ENCODE results near the gene RIBC2.
"Not testable (repeated sequence)": the region's sequence is repeated elsewhere in the genome, so short reads cannot be mapped to it uniquely, and the experiment has no call there.

RIBC2 gene

GRCh38 chr22:45449442-45449841, 35.9 kb downstream of the RIBC2 start:
- not testable (repeated sequence) for DNase-seq (ENCODE audit: low spot score)

GRCh38 chr22:45450101-45450785, 36.8 kb downstream of the RIBC2 start:
- DNase-seq (ENCODE audit: low spot score) = no peak

GRCh38 chr22:45450921-45451651, 37.6 kb downstream of the RIBC2 start:
- DNase-seq (ENCODE audit: low spot score) = no peak

GRCh38 chr22:45451972-45452371, 38.5 kb downstream of the RIBC2 start:
- no peak for DNase-seq (ENCODE audit: low spot score)

- no peak for DNase-seq (ENCODE audit: low spot score)
Observed at GRCh38 chr22:45452565-45453379, 39.3 kb downstream of the RIBC2 start.

- no peak for DNase-seq (ENCODE audit: low spot score)
Observed at GRCh38 chr22:45453764-45454163, 40.3 kb downstream of the RIBC2 start.

- no peak for DNase-seq (ENCODE audit: low spot score)
Observed at GRCh38 chr22:45454275-45454674, 40.8 kb downstream of the RIBC2 start.

GRCh38 chr22:45455212-45455611, 41.7 kb downstream of the RIBC2 start:
- no peak for DNase-seq (ENCODE audit: low spot score)

- no peak for DNase-seq (ENCODE audit: low spot score)
Observed at GRCh38 chr22:45455621-45456020, 42.1 kb downstream of the RIBC2 start.

- no peak for DNase-seq (ENCODE audit: low spot score)
Observed at GRCh38 chr22:45456811-45457210, 43.3 kb downstream of the RIBC2 start.

- no peak for DNase-seq (ENCODE audit: low spot score)
Observed at GRCh38 chr22:45458532-45458931, 45.0 kb downstream of the RIBC2 start.

- DNase-seq (ENCODE audit: low spot score) = no peak
Observed at GRCh38 chr22:45459235-45459634, 45.7 kb downstream of the RIBC2 start.

GRCh38 chr22:45460288-45461109, 47.0 kb downstream of the RIBC2 start:
- no peak for DNase-seq (ENCODE audit: low spot score)

- DNase-seq (ENCODE audit: low spot score) = no peak
Observed at GRCh38 chr22:45462034-45462655, 48.7 kb downstream of the RIBC2 start.

- not testable (repeated sequence) for DNase-seq (ENCODE audit: low spot score)
Observed at GRCh38 chr22:45463691-45464090, 50.2 kb downstream of the RIBC2 start.

GRCh38 chr22:45465633-45466032, 52.1 kb downstream of the RIBC2 start:
- DNase-seq (ENCODE audit: low spot score) = no peak

- DNase-seq (ENCODE audit: low spot score) = no peak
Observed at GRCh38 chr22:45468872-45469271, 55.4 kb downstream of the RIBC2 start.

GRCh38 chr22:45469281-45470073, 56.0 kb downstream of the RIBC2 start:
- DNase-seq (ENCODE audit: low spot score) = no peak

- DNase-seq (ENCODE audit: low spot score) = no peak
Observed at GRCh38 chr22:45470871-45471270, 57.4 kb downstream of the RIBC2 start.

- no peak for DNase-seq (ENCODE audit: low spot score)
Observed at GRCh38 chr22:45472426-45472825, 58.9 kb downstream of the RIBC2 start.

All from putamen (tissue), 1 donor.